K562 (cell line): ENCODE data around the gene GART. TPM values are rescaled to one million over a fixed set of nuclear protein-coding genes. Genes with fewer than 3 reads are reported as not detected.

Experiments
- ATF2 ChIP-seq: sonication (generic); formaldehyde crosslinking; IDR thresholded peaks from 2 replicates; pipeline ENCODE4 v1.8.1; 2022; ENCODE audit warnings: missing genetic modification reagents
- CAMTA2 ChIP-seq: fragments of 250-450 bp; sonication (Bioruptor Pico); conservative IDR thresholded peaks from 2 replicates; pipeline ENCODE4 v1.5.1; 2022
- E4F1 ChIP-seq: fragments of 250-450 bp; sonication (Bioruptor Pico); IDR thresholded peaks from 2 replicates; pipeline ENCODE4 v1.5.0; 2021; ENCODE audit warnings: mild to moderate bottlenecking, borderline replicate concordance
- FIP1L1 ChIP-seq: fragments of 200-400 bp; formaldehyde crosslinking; IDR thresholded peaks from 2 replicates; pipeline ENCODE4 v1.6.1; 2018; ENCODE audit warnings: mild to moderate bottlenecking, low read depth, low read length; ENCODE audit not compliant: poor library complexity, severe bottlenecking
- FOXM1 ChIP-seq, 2 experiments: fragments of 450-650 bp in 1 of 2; sonication (generic) in 1 of 2; formaldehyde crosslinking in 1 of 2; IDR thresholded peaks; 2 replicates each; pipeline versions ENCODE4 v1.6.1 to v1.9.0; 2017 to 2022; ENCODE audit warnings: low read depth in 2 of 2, mild to moderate bottlenecking in 2 of 2, missing genetic modification reagents in 1 of 2, moderate library complexity in 1 of 2
- GABPB2 ChIP-seq: fragments of 250-450 bp; sonication (Bioruptor Pico); conservative IDR thresholded peaks from 2 replicates; pipeline ENCODE4 v1.5.1; 2021; ENCODE audit warnings: mild to moderate bottlenecking
- NR1H2 ChIP-seq: sonication (generic); formaldehyde crosslinking; IDR thresholded peaks from 2 replicates; pipeline ENCODE4 v1.4.0; 2020; ENCODE audit warnings: mild to moderate bottlenecking, missing genetic modification reagents
- NR4A1 ChIP-seq, 2 experiments: fragments of 250-450 bp in 1 of 2; fragments of 450-650 bp in 1 of 2; sonication (Bioruptor Pico) in 1 of 2; IDR thresholded peaks; 2 replicates each; pipeline versions ENCODE4 v1.4.0 to v1.6.1; 2016 to 2020; ENCODE audit warnings: mild to moderate bottlenecking in 2 of 2, missing compliant biosample characterization in 1 of 2, missing genetic modification characterization in 1 of 2, moderate library complexity in 1 of 2
- POLR2H ChIP-seq: IDR thresholded peaks from 2 replicates; pipeline ENCODE4 v1.6.1; 2016; ENCODE audit warnings: missing genetic modification characterization, low read depth, mild to moderate bottlenecking, control low read depth, missing compliant biosample characterization, moderate library complexity
- SP2 ChIP-seq: IDR thresholded peaks from 2 replicates; pipeline ENCODE4 v1.6.1; 2011; ENCODE audit warnings: mild to moderate bottlenecking, low read depth, low read length, moderate library complexity; ENCODE audit not compliant: poor library complexity, severe bottlenecking; ENCODE audit errors: extremely low read depth
- SREBF1 ChIP-seq: fragments of 150-350 bp; IDR thresholded peaks from 2 replicates; pipeline ENCODE4 v1.6.1; 2014; ENCODE audit warnings: antibody characterized with exemption, low read depth, low read length, borderline replicate concordance
- ZC3H4 ChIP-seq: sonication (generic); formaldehyde crosslinking; IDR thresholded peaks from 2 replicates; pipeline ENCODE4 v1.9.0; 2021; ENCODE audit warnings: missing genetic modification reagents, borderline replicate concordance
- ZNF239 ChIP-seq: fragments of 250-450 bp; sonication (Bioruptor Pico); IDR thresholded peaks from 2 replicates; pipeline ENCODE4 v1.4.0; 2020; ENCODE audit warnings: mild to moderate bottlenecking
- ZNF263 ChIP-seq: sonication (generic); formaldehyde crosslinking; IDR thresholded peaks from 2 replicates; pipeline ENCODE4 v1.8.0; 2022; ENCODE audit warnings: mild to moderate bottlenecking, missing genetic modification reagents, borderline replicate concordance
- ZNF395 ChIP-seq: fragments of 200-800 bp; sonication (Bioruptor generic); IDR thresholded peaks from 2 replicates; pipeline ENCODE4 v1.6.1; 2017; ENCODE audit warnings: missing genetic modification characterization, missing compliant biosample characterization
- ZNF695 ChIP-seq: fragments of 450-650 bp; formaldehyde crosslinking; IDR thresholded peaks from 2 replicates; pipeline ENCODE4 v1.4.0; 2020; ENCODE audit warnings: mild to moderate bottlenecking, moderate library complexity
- polyA plus RNA-seq, 8 experiments: library from polyadenylated mRNA; depleted of rRNA in 4 of 8; stranded (reverse) in 5 of 8; unstranded in 3 of 8; fragments of >200 nt; fragmentation: Nextera tagmentation in 2 of 8; fragmentation: Illumina TruSeq in 1 of 8; extraction: Ambion mirVana in 2 of 8; extraction: Trizol in 1 of 8; gene quantifications; 2 replicates each; pipeline versions ENCODE4 v1.2.1 to v1.2.3, GENCODE V29; 2011 to 2014; ENCODE audit warnings: inconsistent platforms in 1 of 8, missing spikeins in 1 of 8
- total RNA-seq, 7 experiments: library from RNA; depleted of rRNA in 6 of 7; stranded (reverse); fragments of >200 nt in 6 of 7; fragmentation: Illumina TruSeq in 2 of 7; extraction: Trizol in 2 of 7; gene quantifications; 2 replicates each; pipeline versions ENCODE4 v1.2.1 to v1.2.3, GENCODE V29; 2011 to 2021; ENCODE audit warnings: low replicate concordance in 1 of 7

GART gene
- total and polyA plus RNA-seq, 9 of the 15 experiments (the other 6 are each of a cell fraction or from before 2014, with no cell fraction given), result 141 to 429 (median 349) TPM

- TF ChIP-seq ZNF395 (CRISPR knock-in tag) (no peak), SREBF1 (no peak), ZNF695 (CRISPR knock-in tag) (no peak), E4F1 (no peak), GABPB2 (CRISPR knock-in tag) (no peak), FOXM1 (IDR thresholded peaks at IDR 0.05; ENCODE audit: low read depth) (no peak), FOXM1 (CRISPR knock-in tag; IDR thresholded peaks at IDR 0.05; ENCODE audit: low read depth) (0 out of 2 replicates have a peak, but pooled peaks have one; percentile 77), ZC3H4 (CRISPR knock-in tag) (no peak; the same call in 1 of the 2 replicates), POLR2H (no peak), ZNF239 (CRISPR knock-in tag) (no peak), FIP1L1 (peak; percentile 72), CAMTA2 (CRISPR knock-in tag) (no peak), NR4A1 (CRISPR knock-in tag; IDR thresholded peaks at IDR 0.05) (no peak), NR4A1 (tag; IDR thresholded peaks at IDR 0.05) (0 out of 2 replicates have a peak, but pooled peaks have one; percentile 13), ZNF263 (CRISPR knock-in tag) (peak; percentile 47; the same call in 1 of the 2 replicates), ATF2 (CRISPR knock-in tag) (no peak), NR1H2 (CRISPR knock-in tag) (no peak), SP2 (no peak)
Measured at GRCh38 chr21:33587792-33588484, 46.0 kb upstream of the GART start (continued).
